NCI-H1694 treated with DMSO at 0.1 percent for 48 hours (cell line): Measurements from ENCODE around the gene HAUS3.

Source experiments
- DNase-seq: peaks from one replicate; lab custom pipeline; 2025; lab: John Stamatoyannopoulos, UW

HAUS3 gene, protein sequence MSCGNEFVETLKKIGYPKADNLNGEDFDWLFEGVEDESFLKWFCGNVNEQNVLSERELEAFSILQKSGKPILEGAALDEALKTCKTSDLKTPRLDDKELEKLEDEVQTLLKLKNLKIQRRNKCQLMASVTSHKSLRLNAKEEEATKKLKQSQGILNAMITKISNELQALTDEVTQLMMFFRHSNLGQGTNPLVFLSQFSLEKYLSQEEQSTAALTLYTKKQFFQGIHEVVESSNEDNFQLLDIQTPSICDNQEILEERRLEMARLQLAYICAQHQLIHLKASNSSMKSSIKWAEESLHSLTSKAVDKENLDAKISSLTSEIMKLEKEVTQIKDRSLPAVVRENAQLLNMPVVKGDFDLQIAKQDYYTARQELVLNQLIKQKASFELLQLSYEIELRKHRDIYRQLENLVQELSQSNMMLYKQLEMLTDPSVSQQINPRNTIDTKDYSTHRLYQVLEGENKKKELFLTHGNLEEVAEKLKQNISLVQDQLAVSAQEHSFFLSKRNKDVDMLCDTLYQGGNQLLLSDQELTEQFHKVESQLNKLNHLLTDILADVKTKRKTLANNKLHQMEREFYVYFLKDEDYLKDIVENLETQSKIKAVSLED

GRCh38 chr4:2241410-2242353 lies at the start of gene HAUS3, which contains the start of gene POLN:
TSS of gene HAUS3 (minus strand) at chr4:2242121. CDS start at chr4:2240946, 1,175 bp downstream.
TSS of gene POLN (minus strand) at chr4:2242121. CDS start at chr4:2229231, 12,890 bp downstream.
- peak; percentile 87 for DNase-seq

GRCh38 chr4:2290974-2291704 lies 49.2 kb upstream of the HAUS3 start:
- no peak for DNase-seq

DNA sequence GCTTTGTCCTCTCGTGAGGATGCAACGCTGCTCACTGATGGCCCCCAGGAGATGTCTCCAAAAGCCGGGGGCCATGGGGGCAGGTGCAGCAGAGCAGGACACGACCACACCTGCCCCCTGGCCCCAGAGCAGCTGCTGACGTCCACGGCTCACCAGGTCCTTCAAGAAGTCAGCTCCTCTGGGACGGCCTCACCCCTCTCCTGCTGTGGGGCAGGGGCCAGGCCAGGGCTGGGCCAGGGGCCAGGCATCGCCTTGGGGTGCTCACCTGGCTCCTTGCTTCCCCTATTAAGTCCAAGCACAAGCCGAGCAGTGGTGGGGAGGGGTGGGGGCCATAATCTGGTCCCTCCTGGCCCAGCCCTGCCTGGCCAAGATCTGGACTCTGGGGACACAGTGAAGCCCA lies 48.6 kb upstream of the HAUS3 start:
- DNase-seq, result no peak

GRCh38 chr4:2289955-2290333 lies 48.0 kb upstream of the HAUS3 start:
- DNase-seq, result no peak

DNA sequence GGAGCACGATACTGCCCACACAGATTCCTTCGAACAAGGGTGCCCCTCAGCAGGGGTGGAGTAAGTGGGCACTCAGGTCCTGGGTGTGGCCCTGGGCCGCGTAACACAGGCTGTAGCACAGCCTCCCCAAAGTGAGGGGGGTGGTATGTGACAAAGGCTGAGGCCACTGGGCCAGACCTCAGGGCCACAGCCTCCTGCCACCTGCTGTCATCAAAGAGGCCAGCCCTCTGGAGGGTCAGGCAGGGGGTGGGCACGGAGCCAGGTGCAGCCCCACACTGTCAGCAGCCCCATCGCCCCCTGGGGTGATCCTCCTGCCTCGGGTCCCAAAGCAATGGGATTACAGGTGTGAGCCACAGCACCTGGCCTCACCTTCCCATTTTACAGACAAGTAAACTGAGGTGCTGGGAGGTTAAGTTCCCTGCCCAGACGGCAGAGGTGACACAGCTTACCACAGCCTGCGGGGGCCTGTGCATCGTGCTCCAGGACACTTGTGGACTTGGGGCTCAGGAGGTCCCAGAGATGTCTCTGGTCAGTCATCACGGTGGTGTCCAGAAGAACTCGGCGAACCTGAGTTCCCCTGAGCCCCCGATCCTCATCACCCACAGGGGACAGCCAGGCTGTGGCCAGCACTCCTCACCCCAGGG lies 47.5 kb upstream of the HAUS3 start:
- no peak for DNase-seq

GRCh38 chr4:2288051-2288541 lies 46.2 kb upstream of the HAUS3 start:
- DNase-seq, result no peak

GRCh38 chr4:2287594-2287915 lies 45.6 kb upstream of the HAUS3 start:
- DNase-seq, result no peak

- no peak for DNase-seq
Observed at GRCh38 chr4:2286904-2287593, 45.1 kb upstream of the HAUS3 start.

GRCh38 chr4:2285613-2286381 lies 43.9 kb upstream of the HAUS3 start:
- no peak for DNase-seq

DNA sequence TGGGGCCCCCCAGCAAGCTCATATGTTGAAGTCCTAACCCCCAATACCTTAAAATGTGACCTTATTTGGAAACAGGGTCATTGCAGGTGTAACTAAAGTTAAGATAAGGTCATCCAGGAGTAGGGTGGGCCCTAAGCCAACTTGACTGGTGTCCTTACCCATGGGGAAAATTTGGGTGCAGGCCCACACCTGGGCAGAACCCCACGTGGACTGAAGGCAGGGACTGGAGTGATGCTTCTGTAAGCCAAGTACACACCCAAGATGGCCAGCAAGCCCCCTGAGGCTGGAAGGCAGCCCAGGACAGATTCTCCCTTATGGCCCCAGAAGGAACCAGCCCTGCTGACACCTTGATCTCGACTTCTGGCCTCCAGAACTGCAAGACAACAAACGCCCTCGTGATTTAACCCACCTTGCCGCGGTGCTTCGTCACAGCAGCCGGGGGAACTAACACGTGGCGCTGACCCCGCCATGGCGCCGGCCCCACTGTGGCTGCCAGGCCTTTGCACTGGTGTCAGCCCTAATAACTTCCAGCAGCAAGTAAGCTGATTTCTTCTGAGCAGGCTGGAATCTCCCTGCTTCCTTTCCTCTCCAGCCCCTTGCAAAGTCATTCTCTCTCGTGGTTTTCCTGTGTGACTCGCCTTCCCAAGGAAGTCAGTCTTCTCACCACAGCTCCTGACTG lies 43.2 kb upstream of the HAUS3 start:
- DNase-seq, result no peak

DNA sequence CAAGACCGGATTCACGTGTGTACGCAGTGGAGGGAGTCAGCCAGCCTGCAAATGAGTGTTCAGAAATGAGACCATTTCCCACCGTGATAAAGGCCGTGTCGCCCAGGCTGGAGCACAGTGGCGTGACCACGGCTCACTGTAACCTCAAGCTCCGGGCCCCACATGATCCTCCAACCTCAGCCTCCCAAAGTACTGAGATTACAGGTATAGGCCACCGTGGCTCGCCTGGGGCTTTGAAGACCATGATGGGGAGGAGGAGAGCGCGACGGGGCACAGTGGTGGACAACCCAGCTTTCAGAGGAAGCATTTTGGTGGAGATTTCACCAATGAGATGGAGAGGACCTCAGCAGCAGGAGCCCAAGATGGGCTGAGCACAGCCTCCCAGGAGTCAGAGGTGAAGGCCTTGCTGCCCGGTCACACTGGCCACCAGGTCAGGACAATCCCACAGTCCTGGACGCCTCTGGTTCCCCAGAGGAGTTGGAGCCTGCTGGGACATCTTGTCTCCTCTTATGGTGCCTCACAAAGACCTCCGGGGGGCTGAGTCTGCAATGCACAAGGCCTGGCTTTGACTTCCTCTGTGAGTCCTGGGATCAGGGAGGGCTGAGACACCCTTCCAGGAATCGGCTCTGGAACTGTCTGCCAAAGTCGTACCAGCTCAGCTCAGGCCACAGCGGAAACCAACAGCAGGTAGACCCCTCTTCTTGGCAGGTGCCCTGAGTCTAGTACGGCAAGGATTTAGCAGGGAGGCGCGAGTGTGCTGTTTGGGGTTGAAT lies 42.4 kb upstream of the HAUS3 start:
- no peak for DNase-seq

DNA sequence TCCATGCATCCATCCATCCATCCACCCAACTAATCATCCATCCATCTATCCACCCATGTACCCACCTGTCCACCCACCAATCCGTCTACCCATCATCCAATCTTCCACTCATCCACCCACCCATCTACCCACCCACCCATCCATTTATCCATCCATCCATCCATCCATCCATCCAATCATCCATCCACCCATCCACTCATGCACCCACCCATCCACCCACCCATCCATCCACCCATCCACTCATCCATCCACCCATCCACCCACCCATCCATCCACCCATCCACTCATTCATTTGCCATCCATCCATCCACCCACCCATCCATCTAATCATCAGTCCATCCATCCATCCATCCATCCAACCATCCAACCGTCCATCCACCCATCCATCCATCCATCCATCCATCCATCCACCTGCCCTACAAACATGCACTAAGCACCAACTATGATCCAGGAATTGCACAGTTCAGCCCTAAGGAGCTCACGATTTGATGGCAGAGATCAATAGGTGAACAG lies 41.3 kb upstream of the HAUS3 start:
- no peak for DNase-seq

DNA sequence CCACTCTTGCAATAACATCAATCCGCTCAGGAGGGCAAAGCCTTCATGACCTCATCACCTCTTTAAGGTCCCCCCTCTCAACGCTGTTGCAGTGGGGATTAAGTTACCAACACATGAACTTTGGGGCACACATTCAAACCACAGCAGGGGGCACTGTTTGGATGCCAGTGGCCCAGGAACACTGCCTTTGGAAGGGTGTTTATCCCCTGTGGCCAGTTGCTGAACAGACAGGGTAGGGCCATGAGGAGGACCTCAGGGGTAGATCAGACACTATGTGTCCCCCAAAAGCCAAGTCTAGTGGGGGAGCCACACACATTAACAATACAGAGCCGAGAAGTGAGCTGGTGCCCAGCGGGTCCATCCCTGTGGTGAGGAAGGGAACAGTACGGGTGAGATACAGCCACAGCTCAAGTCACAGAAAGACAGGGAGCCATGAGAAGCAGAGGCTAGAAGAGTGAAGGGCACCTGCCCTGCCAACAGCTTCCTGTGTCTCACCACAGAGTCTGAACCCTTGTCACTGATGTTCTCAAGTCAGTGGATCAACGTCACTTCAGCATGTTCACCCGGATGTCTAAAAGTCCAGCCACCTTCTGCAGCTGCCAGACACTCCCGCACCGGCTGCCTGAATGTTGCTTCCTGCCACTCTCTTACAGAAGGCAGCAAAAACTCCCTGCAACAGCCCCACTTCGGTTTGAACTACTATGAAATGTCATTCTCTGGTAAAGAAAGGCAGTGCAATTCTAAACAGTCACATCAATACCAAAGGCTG lies 39.8 kb upstream of the HAUS3 start:
- no peak for DNase-seq

DNA sequence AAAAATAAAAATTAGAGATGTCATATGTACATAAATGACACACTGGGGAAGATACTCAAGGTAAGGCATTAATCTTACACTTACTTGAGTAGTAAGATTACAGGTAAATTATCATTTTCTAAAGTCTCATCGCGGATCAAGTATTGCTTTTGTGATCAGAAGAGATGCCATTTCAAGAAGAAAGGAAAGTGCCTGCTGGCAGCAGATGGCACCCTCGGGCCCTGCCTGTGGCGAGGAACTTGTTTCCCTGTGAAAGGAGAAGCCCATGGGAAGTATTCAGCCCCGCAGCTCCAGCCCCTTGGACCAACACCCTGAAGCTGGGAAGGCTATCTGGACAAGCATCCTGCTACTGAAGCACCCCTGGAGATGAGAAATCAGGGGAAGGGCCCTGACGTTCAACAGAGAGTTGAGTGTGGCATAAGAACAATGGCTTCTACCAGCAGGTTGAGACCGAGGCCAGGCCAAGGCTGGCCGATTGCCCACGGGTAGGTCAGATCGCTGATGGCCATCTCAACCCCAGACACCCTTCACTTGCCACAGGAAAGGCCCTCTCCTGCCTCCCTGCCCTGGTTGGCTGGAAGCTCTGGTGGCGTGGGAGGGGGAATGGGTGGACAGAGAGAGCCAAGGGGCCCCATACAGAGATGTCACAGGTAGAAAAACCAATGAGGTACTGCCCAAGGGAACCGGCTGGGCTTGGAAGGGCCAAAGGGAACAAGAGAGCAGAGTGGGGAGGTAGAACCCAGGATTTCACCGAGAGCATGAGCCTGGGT lies 38.8 kb upstream of the HAUS3 start:
- no peak for DNase-seq

DNA sequence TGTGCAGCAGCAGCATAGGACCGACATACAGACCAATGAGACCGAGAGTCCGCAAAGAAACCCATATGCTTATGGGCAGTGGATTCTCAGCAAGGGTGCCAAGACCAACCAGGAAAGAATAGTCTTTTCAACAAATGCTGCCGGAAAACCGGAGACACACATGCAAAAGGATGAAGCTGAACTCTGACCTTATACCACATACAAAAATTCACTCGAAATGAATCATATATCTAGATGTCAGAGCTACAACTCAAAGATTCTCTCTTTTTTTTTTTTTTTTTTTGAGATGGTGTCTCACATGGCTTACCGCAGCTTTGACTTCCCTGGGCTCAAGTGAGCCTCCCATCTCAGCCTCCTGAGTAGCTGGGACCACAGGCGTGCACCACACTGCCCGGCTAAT lies 36.0 kb upstream of the HAUS3 start:
- no peak for DNase-seq

DNA sequence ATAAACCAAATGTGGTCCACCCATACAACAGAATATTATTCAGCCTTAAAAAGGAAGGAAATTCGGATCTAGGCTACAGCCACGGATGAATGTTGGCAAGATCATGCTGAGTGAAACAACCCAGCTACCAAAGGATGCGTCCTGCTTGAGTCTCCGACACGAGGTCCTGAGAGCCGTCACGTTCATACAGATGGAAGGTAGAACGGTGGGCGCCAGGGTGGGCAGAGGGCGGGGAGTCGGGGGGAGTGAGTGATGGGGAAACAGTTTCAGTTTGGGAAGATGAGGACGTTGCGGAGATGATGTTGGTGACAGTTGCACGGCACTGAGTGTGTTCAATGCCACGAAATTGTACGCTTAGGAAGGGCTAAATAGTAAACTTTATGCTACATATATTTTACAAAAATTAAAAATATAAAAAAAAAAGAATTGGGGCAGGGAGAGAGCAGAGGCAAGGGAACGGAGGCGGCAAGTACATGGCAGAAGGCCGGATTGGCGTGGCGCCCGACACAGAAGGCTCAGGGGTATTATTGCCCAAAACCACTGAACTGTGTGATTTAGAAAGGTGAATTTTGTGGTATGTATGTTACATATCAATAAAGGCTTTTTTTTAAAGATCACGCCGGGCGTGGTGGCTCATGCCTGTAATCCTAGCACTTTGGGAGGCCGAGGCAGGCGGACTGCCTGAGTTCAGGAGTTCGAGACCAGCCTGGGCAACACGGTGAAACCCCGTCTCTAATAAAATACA lies 34.8 kb upstream of the HAUS3 start:
- peak; percentile 27 for DNase-seq
